GM12891 (cell line): ENCODE measurements around the gene SCGB3A2.

ENCODE experiments used
- POLR2A ChIP-seq: IDR thresholded peaks from 2 replicates; pipeline ENCODE4 v1.6.1; 2011; ENCODE audit warnings: low read depth, low read length, control low read depth
- TAF1 ChIP-seq: IDR thresholded peaks from 2 replicates; pipeline ENCODE4 v1.6.1; 2011; ENCODE audit warnings: low read depth, low read length, control low read depth

GRCh38 chr5:147920420-147921030, 42.0 kb downstream of the SCGB3A2 start:
- TF ChIP-seq POLR2A: no peak
- no peak for TF ChIP-seq TAF1
